Measurements from ENCODE around the gene ATP2A3.

ATP2A3 gene

GRCh38 chr17:3983606-3984484, 19.6 kb upstream of the ATP2A3 start:
- DNase-seq (ENCODE audit: low read depth), result peak; percentile 58
- TF ChIP-seq CTCF (conservative IDR thresholded peaks at IDR 0.05; ENCODE audit: low read depth, low read length), result no peak
- H3K4me3 ChIP-seq (ENCODE audit: low read depth, low read length), result no peak overlapping the region

GRCh38 chr17:3982541-3983017, 18.3 kb upstream of the ATP2A3 start:
- H3K4me3 ChIP-seq (ENCODE audit: low read depth, low read length), result no peak overlapping the region
- no peak for DNase-seq (ENCODE audit: low read depth)
- no peak for TF ChIP-seq CTCF (conservative IDR thresholded peaks at IDR 0.05; ENCODE audit: low read depth, low read length)

GRCh38 chr17:3982113-3982512, 17.9 kb upstream of the ATP2A3 start:
- no peak overlapping the region for H3K4me3 ChIP-seq (ENCODE audit: low read depth, low read length)
- TF ChIP-seq CTCF (conservative IDR thresholded peaks at IDR 0.05; ENCODE audit: low read depth, low read length), result no peak
- DNase-seq (ENCODE audit: low read depth), result no peak

GRCh38 chr17:3981455-3981854, 17.2 kb upstream of the ATP2A3 start:
- DNase-seq (ENCODE audit: low read depth), result no peak
- no peak for TF ChIP-seq CTCF (conservative IDR thresholded peaks at IDR 0.05; ENCODE audit: low read depth, low read length)
- H3K4me3 ChIP-seq (ENCODE audit: low read depth, low read length), result no peak overlapping the region

- no peak overlapping the region for H3K4me3 ChIP-seq (ENCODE audit: low read depth, low read length)
- DNase-seq (ENCODE audit: low read depth), result no peak
- TF ChIP-seq CTCF (conservative IDR thresholded peaks at IDR 0.05; ENCODE audit: low read depth, low read length), result no peak
These were observed 16.3 kb upstream of the ATP2A3 start for GRCh38 chr17:3980381-3981014.

GRCh38 chr17:3979290-3979611, 15.0 kb upstream of the ATP2A3 start:
- TF ChIP-seq CTCF (conservative IDR thresholded peaks at IDR 0.05; ENCODE audit: low read depth, low read length), result no peak
- DNase-seq (ENCODE audit: low read depth), result no peak
- no peak overlapping the region for H3K4me3 ChIP-seq (ENCODE audit: low read depth, low read length)
